Skeletal muscle satellite cell (primary cell): ENCODE data around the gene SOX3.

ENCODE experiments used
- H3K27me3 ChIP-seq: 2 replicates; pipeline ENCODE4 v1.7.0; 2013; ENCODE audit warnings: low read length; ENCODE audit not compliant: control insufficient read depth, insufficient read depth
- H3K36me3 ChIP-seq: 2 replicates; pipeline ENCODE4 v1.7.0; 2013; ENCODE audit warnings: mild to moderate bottlenecking, control low read depth, low read length; ENCODE audit not compliant: insufficient read depth
- H3K4me1 ChIP-seq: 2 replicates; pipeline ENCODE4 v1.7.0; 2013; ENCODE audit warnings: low read length; ENCODE audit not compliant: control insufficient read depth, insufficient read depth
- H3K4me2 ChIP-seq: 2 replicates; pipeline ENCODE4 v1.7.0; 2013; ENCODE audit warnings: mild to moderate bottlenecking, low read length
- H3K4me3 ChIP-seq: 2 replicates; pipeline ENCODE4 v1.7.0; 2013; ENCODE audit warnings: low read length
- H3K9ac ChIP-seq: 2 replicates; pipeline ENCODE4 v1.7.0; 2013; ENCODE audit warnings: mild to moderate bottlenecking, low read depth, low read length, moderate library complexity
- H3K9me3 ChIP-seq: replicated peaks from 2 replicates; pipeline ENCODE4 v1.7.0; 2013; ENCODE audit warnings: mild to moderate bottlenecking, control low read depth, low read length

Gene SOX3

DNA sequence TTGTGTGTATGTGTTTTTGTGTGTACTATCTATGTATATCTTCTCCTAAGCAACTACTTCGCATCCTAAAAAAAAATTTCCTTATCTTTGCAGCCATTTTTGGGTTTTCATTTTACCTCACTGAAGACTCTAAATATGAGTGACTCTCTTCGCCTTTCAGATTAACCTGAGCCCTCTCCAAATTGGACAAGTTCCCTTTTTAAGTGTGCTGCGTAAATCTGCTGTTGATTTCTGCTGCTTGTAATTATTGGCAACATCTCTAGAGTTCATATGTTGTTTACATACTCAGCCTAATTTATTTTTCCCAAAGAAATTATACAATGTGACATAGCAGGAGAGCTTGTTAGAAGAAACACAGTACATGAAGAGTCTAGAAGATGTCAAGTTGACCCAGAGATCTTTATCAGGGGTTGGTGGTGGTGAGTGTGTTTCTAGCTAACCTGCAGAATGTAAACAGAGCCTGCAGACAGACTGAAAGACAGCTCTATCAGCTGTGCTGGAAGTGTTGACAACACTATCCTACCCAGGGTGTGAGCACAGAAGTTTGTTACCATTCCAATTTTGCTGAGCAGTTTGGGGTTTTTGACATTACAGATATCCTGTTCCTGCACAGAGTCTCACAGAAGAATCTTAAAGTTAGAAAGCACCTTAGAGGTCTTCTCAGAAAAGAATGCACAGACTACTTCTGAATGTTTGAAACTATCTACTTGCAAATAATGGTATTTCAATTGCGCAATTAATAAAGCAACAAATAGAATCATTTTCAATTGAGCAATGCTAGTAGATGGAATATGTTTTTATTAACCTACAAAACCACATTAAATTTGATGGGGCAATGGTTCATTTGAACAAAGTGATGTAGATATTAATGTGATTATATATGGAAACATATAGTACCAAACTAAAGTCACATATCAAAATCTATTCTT lies 12.5 kb downstream of the SOX3 start:
- no peaks in the 10 kb centered on the region for H3K4me1 ChIP-seq
- H3K36me3 ChIP-seq: no peaks in the 10 kb centered on the region
- H3K4me3 ChIP-seq: no peak overlapping the region
- peaks cover 3% of the 10 kb centered on the region for H3K27me3 ChIP-seq
- no peaks in the 10 kb centered on the region for H3K9me3 ChIP-seq
- H3K4me2 ChIP-seq: no peak overlapping the region
- no peak overlapping the region for H3K9ac ChIP-seq

DNA sequence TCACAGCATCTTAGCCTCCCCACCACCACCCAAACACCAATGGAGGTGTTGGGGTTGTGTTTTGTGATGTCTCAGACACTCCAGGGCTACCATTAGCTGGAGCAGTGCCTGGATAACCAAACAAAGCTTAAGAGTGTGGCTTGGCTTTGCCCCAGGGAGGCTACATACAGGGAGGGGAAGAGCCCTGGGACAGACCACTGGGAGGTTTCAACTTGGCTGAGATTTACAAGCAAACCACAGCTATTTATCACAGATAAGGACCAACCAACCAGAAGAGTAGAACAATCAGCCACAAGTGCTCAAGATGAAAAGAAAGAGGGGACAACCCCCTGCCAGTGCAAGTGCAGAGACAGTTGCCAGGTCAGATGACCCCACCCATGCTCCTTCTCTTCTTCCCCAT lies 24.1 kb downstream of the SOX3 start:
- H3K9ac ChIP-seq: no peak overlapping the region
- no peaks in the 10 kb centered on the region for H3K36me3 ChIP-seq
- H3K4me2 ChIP-seq: no peak overlapping the region
- no peaks in the 10 kb centered on the region for H3K4me1 ChIP-seq
- H3K27me3 ChIP-seq: no peaks in the 10 kb centered on the region
- no peaks in the 10 kb centered on the region for H3K9me3 ChIP-seq
- no peak overlapping the region for H3K4me3 ChIP-seq

DNA sequence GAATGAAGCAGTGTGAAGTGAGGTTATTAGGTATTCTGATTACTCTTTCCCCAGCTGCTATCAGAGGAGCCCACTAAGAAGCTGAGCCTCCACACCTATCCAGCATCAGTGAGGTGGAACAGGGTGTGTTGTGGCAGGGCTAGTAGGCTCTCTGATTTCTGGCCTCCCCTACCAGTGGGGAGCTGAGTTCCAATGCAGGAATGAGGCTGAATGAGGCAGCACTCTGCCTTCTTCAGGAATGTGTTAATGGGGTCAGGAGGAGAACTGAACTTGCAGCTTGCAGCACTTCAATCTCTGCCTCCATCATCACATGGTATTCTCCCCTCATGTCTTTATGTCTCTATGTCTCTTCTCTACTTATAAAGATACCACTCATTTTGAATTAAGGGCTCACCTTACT lies 26.9 kb downstream of the SOX3 start:
- Histone ChIP-seq H3K9me3 (peaks cover 3% of the 10 kb centered on the region), H3K27me3 (no peaks in the 10 kb centered on the region), H3K4me1 (no peaks in the 10 kb centered on the region), H3K4me2 (no peak overlapping the region), H3K4me3 (no peak overlapping the region), H3K36me3 (no peaks in the 10 kb centered on the region), H3K9ac (no peak overlapping the region)

DNA sequence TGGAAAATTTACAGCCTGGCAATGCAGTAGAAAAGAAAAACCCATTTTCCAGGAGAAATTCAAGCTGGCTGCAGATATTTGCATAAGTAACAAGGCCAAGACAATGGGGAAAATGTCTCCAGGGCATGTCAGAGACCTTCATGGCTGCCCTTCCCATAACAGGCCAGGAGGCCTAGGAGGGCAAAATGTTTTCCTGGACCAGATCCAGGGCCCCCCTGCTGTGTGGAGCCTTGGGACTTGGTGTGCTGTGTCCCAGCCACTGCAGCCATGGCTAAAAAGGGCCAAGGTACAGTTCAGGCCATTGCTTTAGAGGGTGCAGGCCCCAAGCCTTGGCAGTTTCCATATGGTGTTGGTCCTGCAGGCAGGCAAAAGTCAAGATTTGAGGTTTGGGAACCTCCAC lies 29.8 kb downstream of the SOX3 start:
- H3K9me3 ChIP-seq: peaks cover 3% of the 10 kb centered on the region
- H3K4me3 ChIP-seq: no peak overlapping the region
- H3K27me3 ChIP-seq: no peaks in the 10 kb centered on the region
- H3K4me2 ChIP-seq: no peak overlapping the region
- no peaks in the 10 kb centered on the region for H3K4me1 ChIP-seq
- no peaks in the 10 kb centered on the region for H3K36me3 ChIP-seq
- no peak overlapping the region for H3K9ac ChIP-seq

DNA sequence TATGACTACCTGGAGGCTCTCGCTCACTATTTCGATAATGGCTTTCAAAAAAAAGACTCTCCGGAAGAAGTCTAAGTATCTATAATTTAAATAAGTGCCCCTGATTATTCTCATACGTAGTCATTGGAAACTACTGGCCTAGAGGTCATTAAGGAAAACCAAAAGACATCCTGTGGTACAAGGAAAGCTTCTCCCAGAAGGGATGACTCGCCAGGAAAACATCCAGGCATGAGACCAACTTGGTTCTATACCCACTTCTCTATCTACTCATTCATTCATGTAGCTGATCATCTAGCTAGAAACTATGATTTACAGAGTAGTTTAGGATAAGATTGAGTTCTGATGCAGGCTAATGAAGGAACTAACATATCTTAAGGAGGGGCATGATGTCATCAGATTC lies 37.7 kb downstream of the SOX3 start:
- no peaks in the 10 kb centered on the region for H3K36me3 ChIP-seq
- no peaks in the 10 kb centered on the region for H3K9me3 ChIP-seq
- H3K4me3 ChIP-seq: no peak overlapping the region
- no peaks in the 10 kb centered on the region for H3K27me3 ChIP-seq
- no peaks in the 10 kb centered on the region for H3K4me1 ChIP-seq
- no peak overlapping the region for H3K4me2 ChIP-seq
- H3K9ac ChIP-seq: no peak overlapping the region
